CD14-positive monocyte (primary cell): ENCODE data around the gene GPLD1. TPM values are rescaled to one million over a fixed set of nuclear protein-coding genes. Genes with fewer than 3 reads are reported as not detected.

Experiments used
- DNase-seq, 3 donors: peaks; one replicate each; pipeline ENCODE4 v3.0.0-alpha.2; 2011 to 2022
- H2AFZ ChIP-seq: 2 replicates; pipeline ENCODE4 v1.6.0; 2012; ENCODE audit warnings: mild to moderate bottlenecking, low read depth, low read length, inconsistent platforms; ENCODE audit not compliant: insufficient read depth, poor library complexity, severe bottlenecking
- H3K27ac ChIP-seq, 2 donors: 1 replicate in 1 of 2; 2 replicates in 1 of 2; pipeline ENCODE4 v1.5.1; 2012 to 2013; ENCODE audit warnings: low read length in 2 of 2, control low read depth in 1 of 2, inconsistent platforms in 1 of 2, low read depth in 1 of 2, mild to moderate bottlenecking in 1 of 2
- H3K27me3 ChIP-seq, 2 donors: one replicate each; pipeline versions ENCODE4 v1.6.0 to v1.6.1; 2011 to 2013; ENCODE audit warnings: low read length in 2 of 2; ENCODE audit not compliant: control insufficient read depth in 2 of 2, insufficient read depth in 2 of 2
- H3K36me3 ChIP-seq, 2 donors: replicated peaks in 1 of 2; 1 replicate in 1 of 2; 2 replicates in 1 of 2; pipeline versions ENCODE4 v1.5.1 to v1.6.1; 2012 to 2013; ENCODE audit warnings: low read length in 2 of 2, control low read depth in 1 of 2, inconsistent platforms in 1 of 2, mild to moderate bottlenecking in 1 of 2; ENCODE audit not compliant: insufficient read depth in 2 of 2, control insufficient read depth in 1 of 2
- H3K4me1 ChIP-seq, 2 donors: 1 replicate in 1 of 2; 2 replicates in 1 of 2; pipeline versions ENCODE4 v1.5.1 to v1.6.1; 2012 to 2013; ENCODE audit warnings: low read length in 2 of 2, control low read depth in 1 of 2, inconsistent platforms in 1 of 2, mild to moderate bottlenecking in 1 of 2, moderate library complexity in 1 of 2; ENCODE audit not compliant: insufficient read depth in 2 of 2, control insufficient read depth in 1 of 2
- H3K4me2 ChIP-seq: replicated peaks from 2 replicates; pipeline ENCODE3; 2012; ENCODE audit warnings: low read length, moderate library complexity, mild to moderate bottlenecking; ENCODE audit not compliant: poor library complexity, severe bottlenecking; ENCODE audit errors: extremely low read depth
- H3K4me3 ChIP-seq, 3 experiments: fragments of 200-600 bp in 1 of 3; sonication (generic) in 1 of 3; replicated peaks in 1 of 3; 1 replicate in 2 of 3; 2 replicates in 1 of 3; pipeline ENCODE4 v1.5.1; 2011 to 2013; ENCODE audit warnings: low read length in 3 of 3, mild to moderate bottlenecking in 3 of 3, control low read depth in 2 of 3, low read depth in 2 of 3, inconsistent platforms in 1 of 3, moderate library complexity in 1 of 3
- H3K79me2 ChIP-seq: 2 replicates; pipeline ENCODE4 v1.6.0; 2012; ENCODE audit warnings: mild to moderate bottlenecking, control low read depth, inconsistent platforms, low read length, moderate library complexity; ENCODE audit not compliant: insufficient read depth
- H3K9ac ChIP-seq: 2 replicates; pipeline ENCODE4 v1.6.0; 2017; ENCODE audit warnings: low read length, mild to moderate bottlenecking; ENCODE audit not compliant: insufficient read depth, poor library complexity, severe bottlenecking
- H3K9me3 ChIP-seq, 2 donors: replicated peaks in 1 of 2; 1 replicate in 1 of 2; 2 replicates in 1 of 2; pipeline versions ENCODE4 v1.5.1 to v1.6.1; 2012 to 2013; ENCODE audit warnings: low read length in 2 of 2, control low read depth in 1 of 2; ENCODE audit not compliant: control insufficient read depth in 1 of 2, insufficient read depth in 1 of 2
- H4K20me1 ChIP-seq: 2 replicates; pipeline ENCODE4 v1.6.0; 2012; ENCODE audit warnings: mild to moderate bottlenecking, low read length, control low read depth, moderate library complexity; ENCODE audit not compliant: insufficient read depth
- H3K27ac Mint-ChIP-seq, 7 donors: one replicate each; pipeline ENCODE4 v1.8.0; 2020; ENCODE audit warnings: mild to moderate bottlenecking in 7 of 7, mixed read lengths in 7 of 7, moderate library complexity in 6 of 7, inconsistent platforms in 2 of 7
- H3K27me3 Mint-ChIP-seq, 3 donors: one replicate each; pipeline ENCODE4 v1.8.0; 2021 to 2022; ENCODE audit warnings: low read depth in 3 of 3, mild to moderate bottlenecking in 3 of 3, mixed read lengths in 3 of 3, moderate library complexity in 3 of 3, inconsistent platforms in 1 of 3
- H3K36me3 Mint-ChIP-seq, 2 donors: one replicate each; pipeline ENCODE4 v1.8.0; 2020; ENCODE audit warnings: mixed read lengths in 2 of 2, inconsistent platforms in 1 of 2, mild to moderate bottlenecking in 1 of 2
- H3K4me1 Mint-ChIP-seq: one replicate; pipeline ENCODE4 v1.8.0; 2020; ENCODE audit warnings: mild to moderate bottlenecking, mixed read lengths
- H3K4me3 Mint-ChIP-seq, 2 donors: one replicate each; pipeline ENCODE4 v1.8.0; 2020; ENCODE audit warnings: mild to moderate bottlenecking in 2 of 2, mixed read lengths in 2 of 2, moderate library complexity in 1 of 2
- H3K9me3 Mint-ChIP-seq, 7 donors: one replicate each; pipeline ENCODE4 v1.8.0; 2020 to 2022; ENCODE audit warnings: mixed read lengths in 7 of 7, mild to moderate bottlenecking in 6 of 7, moderate library complexity in 6 of 7, inconsistent platforms in 2 of 7
- WGBS: methylation state at CpG from one replicate; pipeline ENCODE4 v1.1.5; 2013; ENCODE audit warnings: missing lambda C conversion rate; ENCODE audit not compliant: insufficient coverage; 5-methylcytosine and 5-hydroxymethylcytosine counted together
- intact Hi-C, 2 donors: fragments of 100-400 bp; cut with micrococcal nuclease; formaldehyde crosslinking; loops; one replicate each; pipeline versions ENCODE4 v1.15.0 to v1.15.1; 2023
- polyA plus RNA-seq, 3 donors: library from polyadenylated mRNA; depleted of rRNA in 1 of 3; unstranded in 2 of 3; stranded (reverse) in 1 of 3; fragments of 300-500 nt in 2 of 3; fragments of >200 nt in 1 of 3; fragmentation: Illumina TruSeq in 2 of 3; gene quantifications; 1 replicate in 2 of 3; 2 replicates in 1 of 3; pipeline ENCODE4 v1.2.3, GENCODE V29; 2012 to 2021
- TF ChIP-seq, protein P1 (sequence below): fragments of 200-600 bp; IDR thresholded peaks from one replicate; pipeline ENCODE4 v1.8.0; 2022; ENCODE audit warnings: antibody characterized with exemption, mild to moderate bottlenecking

Gene GPLD1
- polyA plus RNA-seq, 3 donors = not detected

- peaks cover 0 to 2% (median 2%) of the 10 kb centered on the region in 3 donors for H3K27me3 Mint-ChIP-seq
- Histone ChIP-seq H2AFZ (no peak overlapping the region), H3K4me3 (no peak overlapping the region), H3K36me3 (no peaks in the 10 kb centered on the region), H3K9ac (no peak overlapping the region), H4K20me1 (no peaks in the 10 kb centered on the region), H3K79me2 (no peaks in the 10 kb centered on the region), H3K27ac (no peak overlapping the region), H3K9me3 (no peaks in the 10 kb centered on the region), H3K27me3 (no peaks in the 10 kb centered on the region), H3K4me2 (no peak overlapping the region), H3K4me1 (no peaks in the 10 kb centered on the region)
- H3K4me3 Mint-ChIP-seq = no peak overlapping the region
- no peak for DNase-seq
- TF ChIP-seq, protein P1, sequence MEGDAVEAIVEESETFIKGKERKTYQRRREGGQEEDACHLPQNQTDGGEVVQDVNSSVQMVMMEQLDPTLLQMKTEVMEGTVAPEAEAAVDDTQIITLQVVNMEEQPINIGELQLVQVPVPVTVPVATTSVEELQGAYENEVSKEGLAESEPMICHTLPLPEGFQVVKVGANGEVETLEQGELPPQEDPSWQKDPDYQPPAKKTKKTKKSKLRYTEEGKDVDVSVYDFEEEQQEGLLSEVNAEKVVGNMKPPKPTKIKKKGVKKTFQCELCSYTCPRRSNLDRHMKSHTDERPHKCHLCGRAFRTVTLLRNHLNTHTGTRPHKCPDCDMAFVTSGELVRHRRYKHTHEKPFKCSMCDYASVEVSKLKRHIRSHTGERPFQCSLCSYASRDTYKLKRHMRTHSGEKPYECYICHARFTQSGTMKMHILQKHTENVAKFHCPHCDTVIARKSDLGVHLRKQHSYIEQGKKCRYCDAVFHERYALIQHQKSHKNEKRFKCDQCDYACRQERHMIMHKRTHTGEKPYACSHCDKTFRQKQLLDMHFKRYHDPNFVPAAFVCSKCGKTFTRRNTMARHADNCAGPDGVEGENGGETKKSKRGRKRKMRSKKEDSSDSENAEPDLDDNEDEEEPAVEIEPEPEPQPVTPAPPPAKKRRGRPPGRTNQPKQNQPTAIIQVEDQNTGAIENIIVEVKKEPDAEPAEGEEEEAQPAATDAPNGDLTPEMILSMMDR = no peak
- 93% methylated on average over 14 of the region's 14 CpGs for WGBS
- H3K27ac Mint-ChIP-seq = no peak overlapping the region
- H3K9me3 Mint-ChIP-seq = no peaks in the 10 kb centered on the region
- H3K36me3 Mint-ChIP-seq = peaks cover 0 to 6% of the 10 kb centered on the region in 2 donors
- peaks cover 2% of the 10 kb centered on the region for H3K4me1 Mint-ChIP-seq
- intact Hi-C loops = loop anchor here in 1 of 2 donors (10.0 kb wide), 1 partner anchor 258 kb away; no protein-coding TSS in a partner anchor
Observed at GRCh38 chr6:24436979-24437378, 52.4 kb downstream of the GPLD1 start.

GRCh38 chr6:24432611-24433010 is 56.8 kb downstream of the GPLD1 start:
- intact Hi-C loops = loop anchor here in 1 of 2 donors (10.0 kb wide), 1 partner anchor 262 kb away; no protein-coding TSS in a partner anchor
- no peaks in the 10 kb centered on the region for H3K9me3 ChIP-seq
- Mint-ChIP-seq H3K9me3 (no peaks in the 10 kb centered on the region), H3K4me3 (no peak overlapping the region), H3K4me1 (peaks cover 18% of the 10 kb centered on the region), H3K36me3 (peaks cover 7 to 8% of the 10 kb centered on the region in 2 donors), H3K27ac (no peak overlapping the region), H3K27me3 (peaks cover 0 to 2% (median under 1%) of the 10 kb centered on the region in 3 donors)
- no peaks in the 10 kb centered on the region for H3K79me2 ChIP-seq
- H3K9ac ChIP-seq = no peak overlapping the region
- no peak overlapping the region for H2AFZ ChIP-seq
- H3K4me1 ChIP-seq = peaks cover 10 to 11% of the 10 kb centered on the region in 2 donors
- H3K36me3 ChIP-seq = no peaks in the 10 kb centered on the region
- DNase-seq = no peak
- WGBS = 95% methylated on average over 8 of the region's 9 CpGs
- no peak overlapping the region for H3K4me2 ChIP-seq
- no peaks in the 10 kb centered on the region for H3K27me3 ChIP-seq
- no peak overlapping the region for H3K27ac ChIP-seq
- no peaks in the 10 kb centered on the region for H4K20me1 ChIP-seq
- H3K4me3 ChIP-seq = no peak overlapping the region
- TF ChIP-seq, protein P1 = no peak
